ENCODE results near the gene RTP2.

DNA sequence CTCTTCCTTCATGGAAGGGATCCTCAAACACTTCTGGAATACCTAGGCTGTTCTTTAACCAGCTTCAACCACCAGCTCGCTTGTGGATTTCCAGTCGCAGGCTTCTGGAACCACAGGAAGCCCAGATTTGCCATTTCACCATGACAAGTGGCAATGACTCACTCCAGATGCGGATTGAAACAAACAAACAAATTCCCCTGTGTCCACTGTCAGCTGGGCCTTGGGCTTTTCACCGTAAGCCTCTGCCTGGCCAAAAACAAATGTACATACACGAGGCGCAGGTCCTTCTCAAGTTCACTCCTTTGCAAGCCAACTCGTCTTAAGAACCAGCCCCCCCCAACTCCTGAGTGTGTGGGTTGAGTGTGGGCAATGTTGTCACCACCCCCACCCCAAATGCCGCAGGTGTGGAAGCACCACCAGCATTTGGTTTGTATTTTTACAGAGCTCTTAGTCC is 34.1 kb upstream of the RTP2 start:
- TF ChIP-seq, protein P1, sequence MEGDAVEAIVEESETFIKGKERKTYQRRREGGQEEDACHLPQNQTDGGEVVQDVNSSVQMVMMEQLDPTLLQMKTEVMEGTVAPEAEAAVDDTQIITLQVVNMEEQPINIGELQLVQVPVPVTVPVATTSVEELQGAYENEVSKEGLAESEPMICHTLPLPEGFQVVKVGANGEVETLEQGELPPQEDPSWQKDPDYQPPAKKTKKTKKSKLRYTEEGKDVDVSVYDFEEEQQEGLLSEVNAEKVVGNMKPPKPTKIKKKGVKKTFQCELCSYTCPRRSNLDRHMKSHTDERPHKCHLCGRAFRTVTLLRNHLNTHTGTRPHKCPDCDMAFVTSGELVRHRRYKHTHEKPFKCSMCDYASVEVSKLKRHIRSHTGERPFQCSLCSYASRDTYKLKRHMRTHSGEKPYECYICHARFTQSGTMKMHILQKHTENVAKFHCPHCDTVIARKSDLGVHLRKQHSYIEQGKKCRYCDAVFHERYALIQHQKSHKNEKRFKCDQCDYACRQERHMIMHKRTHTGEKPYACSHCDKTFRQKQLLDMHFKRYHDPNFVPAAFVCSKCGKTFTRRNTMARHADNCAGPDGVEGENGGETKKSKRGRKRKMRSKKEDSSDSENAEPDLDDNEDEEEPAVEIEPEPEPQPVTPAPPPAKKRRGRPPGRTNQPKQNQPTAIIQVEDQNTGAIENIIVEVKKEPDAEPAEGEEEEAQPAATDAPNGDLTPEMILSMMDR (conservative IDR thresholded peaks at IDR 0.05; ENCODE audit: low read depth, low read length), result no peak
- no peak for TF ChIP-seq POLR2A (IDR thresholded peaks at IDR 0.05; ENCODE audit: low read depth, low read length)
- no peak for TF ChIP-seq MXI1 (IDR thresholded peaks at IDR 0.05; ENCODE audit: borderline replicate concordance, low read depth, low read length)
